ENCODE measurements around the gene EN2. TPM values are rescaled to one million over a fixed set of nuclear protein-coding genes. Genes with fewer than 3 reads are reported as not detected.

Gene EN2
- total RNA-seq, 1 experiment from 2014 or later = not detected

GRCh38 chr7:155449008-155449868, 8.7 kb upstream of the EN2 start:
- POLR2A ChIA-PET (ENCODE audit: unreplicated experiment) = no interaction called here
- H3K27me3 ChIP-seq (ENCODE audit: insufficient read depth, low read depth) = peaks cover 94% of the 10 kb centered on the region
- intact Hi-C loops (cut with micrococcal nuclease; ENCODE audit: unreplicated experiment) = no loop called here

GRCh38 chr7:155449869-155450557, 7.9 kb upstream of the EN2 start:
- intact Hi-C loops (cut with micrococcal nuclease; ENCODE audit: unreplicated experiment) = no loop called here

More at GRCh38 chr7:155449008-155449868, 8.7 kb upstream of the EN2 start:
- TF ChIP-seq, protein P1, sequence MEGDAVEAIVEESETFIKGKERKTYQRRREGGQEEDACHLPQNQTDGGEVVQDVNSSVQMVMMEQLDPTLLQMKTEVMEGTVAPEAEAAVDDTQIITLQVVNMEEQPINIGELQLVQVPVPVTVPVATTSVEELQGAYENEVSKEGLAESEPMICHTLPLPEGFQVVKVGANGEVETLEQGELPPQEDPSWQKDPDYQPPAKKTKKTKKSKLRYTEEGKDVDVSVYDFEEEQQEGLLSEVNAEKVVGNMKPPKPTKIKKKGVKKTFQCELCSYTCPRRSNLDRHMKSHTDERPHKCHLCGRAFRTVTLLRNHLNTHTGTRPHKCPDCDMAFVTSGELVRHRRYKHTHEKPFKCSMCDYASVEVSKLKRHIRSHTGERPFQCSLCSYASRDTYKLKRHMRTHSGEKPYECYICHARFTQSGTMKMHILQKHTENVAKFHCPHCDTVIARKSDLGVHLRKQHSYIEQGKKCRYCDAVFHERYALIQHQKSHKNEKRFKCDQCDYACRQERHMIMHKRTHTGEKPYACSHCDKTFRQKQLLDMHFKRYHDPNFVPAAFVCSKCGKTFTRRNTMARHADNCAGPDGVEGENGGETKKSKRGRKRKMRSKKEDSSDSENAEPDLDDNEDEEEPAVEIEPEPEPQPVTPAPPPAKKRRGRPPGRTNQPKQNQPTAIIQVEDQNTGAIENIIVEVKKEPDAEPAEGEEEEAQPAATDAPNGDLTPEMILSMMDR (conservative IDR thresholded peaks at IDR 0.05) = no peak
- TF ChIP-seq EZH2 (IDR thresholded peaks at IDR 0.05; ENCODE audit: low read depth) = no peak
- no peaks in the 10 kb centered on the region for H3K36me3 ChIP-seq (ENCODE audit: low read depth)
- no peak overlapping the region for H3K4me2 ChIP-seq
- no peaks in the 10 kb centered on the region for H4K20me1 ChIP-seq (ENCODE audit: insufficient read depth)
- DNase-seq = no peak
- H3K4me3 ChIP-seq = no peak overlapping the region
- CTCF ChIA-PET = no interaction called here
- no peaks in the 10 kb centered on the region for H3F3A ChIP-seq (ENCODE audit: insufficient read depth, low read depth)
- no peaks in the 10 kb centered on the region for H3K9me3 ChIP-seq (ENCODE audit: insufficient read depth, low read depth)
- H3K79me2 ChIP-seq (ENCODE audit: low read depth) = no peaks in the 10 kb centered on the region
- BruUV-seq (replicated peaks) = no TSS peak
- H3K27ac ChIP-seq = no peak overlapping the region
- H3K9me2 ChIP-seq (ENCODE audit: insufficient read depth) = no peaks in the 10 kb centered on the region
- no peaks in the 10 kb centered on the region for H3K4me1 ChIP-seq (replicated peaks; ENCODE audit: insufficient read depth)
- no peak overlapping the region for H2AFZ ChIP-seq

DNA sequence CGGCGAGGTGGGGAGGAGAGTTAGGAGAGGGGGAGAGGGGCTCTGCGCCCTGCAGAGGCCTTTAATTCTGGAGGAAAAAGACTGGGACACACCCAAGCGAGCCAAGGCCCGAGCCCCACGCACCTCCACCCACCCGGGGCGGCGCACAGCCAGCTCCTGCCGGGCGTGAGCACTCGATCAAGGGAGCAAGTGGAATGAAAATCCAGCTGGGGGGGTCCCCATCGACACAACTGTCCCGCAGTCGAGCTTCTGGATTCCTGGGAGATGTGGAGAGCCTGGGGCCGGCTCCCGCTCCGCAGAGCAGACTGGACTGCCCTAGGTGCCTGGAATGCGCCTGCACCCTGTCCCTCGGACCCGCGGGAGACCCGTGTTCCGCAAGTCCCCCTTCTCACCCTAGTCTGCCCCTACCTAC, 7.4 kb upstream of the EN2 start:
- Histone ChIP-seq H3K4me2 (no peak overlapping the region), H4K20me1 (ENCODE audit: insufficient read depth) (no peaks in the 10 kb centered on the region), H3F3A (ENCODE audit: insufficient read depth, low read depth) (no peaks in the 10 kb centered on the region), H3K27ac (no peak overlapping the region), H2AFZ (no peak overlapping the region), H3K27me3 (ENCODE audit: insufficient read depth, low read depth) (peaks cover 94% of the 10 kb centered on the region), H3K79me2 (ENCODE audit: low read depth) (no peaks in the 10 kb centered on the region), H3K9me2 (ENCODE audit: insufficient read depth) (no peaks in the 10 kb centered on the region), H3K4me3 (no peak overlapping the region), H3K9me3 (ENCODE audit: insufficient read depth, low read depth) (no peaks in the 10 kb centered on the region), H3K4me1 (replicated peaks; ENCODE audit: insufficient read depth) (no peaks in the 10 kb centered on the region), H3K36me3 (ENCODE audit: low read depth) (no peaks in the 10 kb centered on the region)
- POLR2A ChIA-PET (ENCODE audit: unreplicated experiment) = no interaction called here
- intact Hi-C loops (cut with micrococcal nuclease; ENCODE audit: unreplicated experiment) = no loop called here
- no TSS peak for BruUV-seq (replicated peaks)
- no peak for DNase-seq
- CTCF ChIA-PET = no interaction called here
- no peak for TF ChIP-seq EZH2 (IDR thresholded peaks at IDR 0.05; ENCODE audit: low read depth)
- TF ChIP-seq, protein P1 (conservative IDR thresholded peaks at IDR 0.05) = no peak

More at GRCh38 chr7:155449869-155450557, 7.9 kb upstream of the EN2 start:
- H3K4me2 ChIP-seq = no peak overlapping the region
- H3K4me3 ChIP-seq = no peak overlapping the region
- CTCF ChIA-PET = no interaction called here
- no peak overlapping the region for H2AFZ ChIP-seq
- no peaks in the 10 kb centered on the region for H4K20me1 ChIP-seq (ENCODE audit: insufficient read depth)
- DNase-seq = no peak
- H3K27me3 ChIP-seq (ENCODE audit: insufficient read depth, low read depth) = peaks cover 94% of the 10 kb centered on the region
- H3K9me2 ChIP-seq (ENCODE audit: insufficient read depth) = no peaks in the 10 kb centered on the region
- no peaks in the 10 kb centered on the region for H3F3A ChIP-seq (ENCODE audit: insufficient read depth, low read depth)
- H3K36me3 ChIP-seq (ENCODE audit: low read depth) = no peaks in the 10 kb centered on the region
- H3K27ac ChIP-seq = no peak overlapping the region
- TF ChIP-seq, protein P1 (conservative IDR thresholded peaks at IDR 0.05) = no peak
- no peak for TF ChIP-seq EZH2 (IDR thresholded peaks at IDR 0.05; ENCODE audit: low read depth)
- BruUV-seq (replicated peaks) = no TSS peak
- no peaks in the 10 kb centered on the region for H3K4me1 ChIP-seq (replicated peaks; ENCODE audit: insufficient read depth)
- no peaks in the 10 kb centered on the region for H3K79me2 ChIP-seq (ENCODE audit: low read depth)
- no peaks in the 10 kb centered on the region for H3K9me3 ChIP-seq (ENCODE audit: insufficient read depth, low read depth)
- POLR2A ChIA-PET (ENCODE audit: unreplicated experiment) = no interaction called here
